GF-D8 (cell line): ENCODE data around the gene SUMO1.
"Not testable (repeated sequence)": the region's sequence is repeated elsewhere in the genome, so short reads cannot be mapped to it uniquely, and the experiment has no call there.

Source experiments
- DNase-seq: peaks from one replicate; lab custom pipeline; 2025; lab: John Stamatoyannopoulos, UW

The SUMO1 gene

DNA sequence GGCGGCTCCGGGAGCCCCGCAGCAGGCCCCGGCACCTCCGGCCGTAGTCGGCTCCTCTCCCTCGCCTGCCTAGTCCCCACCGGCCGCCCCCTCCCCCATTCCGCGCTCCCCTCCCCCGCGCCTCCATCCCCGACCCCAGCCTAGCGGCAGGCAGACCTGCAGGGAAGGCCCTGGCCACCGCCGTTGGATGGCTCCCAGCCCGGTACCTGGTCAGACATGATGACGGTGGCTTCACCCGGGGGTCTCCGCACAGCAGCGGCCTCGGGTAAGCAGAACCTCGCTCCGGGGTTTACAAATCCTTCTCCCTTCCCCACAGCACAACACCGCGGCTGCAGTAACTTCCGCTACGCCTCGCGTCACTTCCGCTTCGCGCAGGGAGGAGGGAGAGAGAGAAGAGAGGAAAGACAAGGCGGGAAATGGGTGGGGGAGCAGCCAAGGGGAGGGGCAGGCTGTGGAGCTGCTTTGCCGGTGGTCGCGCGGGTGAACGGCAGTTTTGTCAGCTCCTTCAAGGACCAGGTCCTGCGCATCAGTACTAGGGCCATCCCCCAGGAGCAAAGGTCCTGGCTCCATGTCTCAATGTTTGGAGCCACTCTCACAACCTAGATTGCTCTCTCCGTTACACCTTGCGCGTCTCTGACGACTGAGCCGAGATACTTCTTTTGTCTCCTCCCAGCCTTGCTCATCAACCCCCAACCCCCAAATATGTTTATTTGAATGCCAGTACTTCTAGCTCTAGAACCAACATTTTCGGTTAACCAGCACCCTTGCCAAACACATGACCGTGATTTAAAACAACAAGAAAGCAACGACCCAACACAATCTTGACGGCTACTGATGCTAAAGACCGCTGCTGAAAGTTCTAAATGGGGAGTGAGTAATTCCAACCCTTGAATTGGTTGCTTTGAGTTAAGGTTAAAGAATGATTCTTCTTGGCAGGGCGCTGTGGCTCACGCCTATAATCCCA, at the start of gene SUMO1:
Gene SUMO1 (minus strand): TSS at position 364 of the 964 bp plus-strand sequence. CDS start 146 bp downstream, at position 218.
- peak; percentile 69 for DNase-seq

DNA sequence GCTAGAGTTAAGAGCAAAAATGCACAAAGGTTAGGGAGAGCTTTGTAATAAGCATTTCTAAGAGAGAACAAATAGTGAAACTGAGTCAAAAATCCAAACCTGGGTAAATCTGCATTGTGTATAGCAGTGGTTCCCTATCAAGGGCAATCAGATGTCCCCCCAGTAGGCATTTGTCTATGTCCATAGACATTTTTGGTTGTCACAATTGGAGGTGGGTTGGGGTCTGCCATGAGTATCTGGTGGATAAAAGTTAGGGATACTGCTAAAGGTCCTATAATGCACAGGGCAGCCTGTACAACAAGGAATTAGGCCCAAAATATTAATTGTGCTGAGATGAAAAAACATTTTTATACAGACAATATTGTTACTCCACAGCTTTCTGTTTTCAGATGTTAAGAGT, 48.2 kb upstream of the SUMO1 start:
- DNase-seq: no peak

DNA sequence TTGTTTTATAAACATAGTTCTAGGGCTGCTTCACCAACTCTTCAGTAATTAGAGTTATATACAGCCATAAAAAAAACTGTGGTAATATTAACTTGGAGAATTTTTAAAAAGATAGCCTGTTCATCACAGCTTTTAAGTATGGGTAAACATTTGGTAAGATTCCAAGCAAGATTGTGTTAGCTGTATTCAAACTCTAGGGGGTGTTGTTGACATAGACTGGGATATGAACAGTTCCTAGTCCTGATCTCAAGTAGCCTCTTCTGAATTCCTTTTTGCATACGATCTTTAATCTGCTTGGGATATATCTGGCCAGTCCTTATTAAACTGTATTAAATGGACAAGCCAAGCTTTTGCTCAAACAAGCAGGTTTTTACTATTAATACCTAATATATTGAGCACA, 40.5 kb upstream of the SUMO1 start:
- DNase-seq: no peak

DNA sequence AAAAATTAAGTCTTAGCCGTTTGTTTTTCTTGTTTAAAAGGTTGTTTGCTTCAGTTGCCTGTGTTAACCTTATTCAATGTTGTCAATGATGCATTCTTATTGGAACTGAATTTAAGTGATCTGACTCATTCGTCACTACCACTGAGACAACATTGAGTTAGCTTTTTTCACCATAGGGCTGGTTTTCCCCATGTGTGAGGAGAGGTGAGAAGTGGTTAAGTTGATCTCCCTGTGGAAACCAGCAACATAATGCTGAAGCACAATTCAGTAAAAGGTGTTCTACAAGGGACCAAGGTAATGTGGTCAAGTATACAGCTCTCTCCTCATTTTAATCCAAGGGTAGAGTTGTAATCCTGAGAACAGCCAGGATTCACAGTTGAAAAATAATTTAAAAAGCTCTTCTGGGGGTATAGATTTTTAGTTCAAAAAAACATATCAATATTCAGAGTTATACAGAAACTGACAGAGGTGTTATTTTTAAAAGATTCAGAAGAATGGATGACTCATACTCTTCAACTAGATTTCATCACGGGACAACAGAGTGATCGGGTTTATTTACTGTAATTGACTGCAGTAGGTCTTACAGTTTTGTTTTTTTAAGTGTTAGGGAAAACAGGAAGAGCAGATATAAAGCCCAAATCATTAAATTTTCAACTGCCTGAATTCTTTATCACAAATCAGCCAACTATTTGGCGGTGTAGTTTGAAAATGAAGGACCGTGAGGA, 39.8 kb upstream of the SUMO1 start:
- DNase-seq: no peak

DNA sequence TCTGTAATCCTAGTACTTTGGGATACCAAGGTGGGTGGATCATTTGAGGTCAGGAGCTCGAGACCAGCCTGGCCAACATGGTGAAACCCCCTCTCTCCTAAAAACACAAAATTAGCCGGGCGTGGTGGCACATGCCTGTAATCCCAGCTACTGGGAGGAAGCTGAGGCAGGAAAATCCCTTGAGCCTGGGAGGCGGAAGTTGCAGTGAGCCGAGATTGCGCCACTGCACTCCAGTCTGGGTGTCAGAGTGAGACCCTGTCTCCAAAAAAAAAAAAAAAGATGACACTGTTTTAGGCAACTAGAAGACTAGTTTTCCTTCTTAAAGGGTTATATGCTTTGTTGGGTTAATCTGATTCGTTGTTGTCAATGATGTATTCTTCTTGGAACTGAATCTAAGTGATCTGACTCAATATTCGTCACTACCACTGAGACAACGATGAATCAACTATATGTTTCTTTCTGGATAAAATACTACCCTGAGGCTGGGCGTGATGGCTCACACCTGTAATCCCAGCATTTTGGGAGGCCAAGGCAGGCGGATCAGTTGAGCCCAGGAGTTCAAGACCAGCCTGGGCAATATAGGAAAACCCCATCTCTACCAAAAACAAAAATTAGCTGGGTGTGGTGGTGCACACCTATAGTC, 37.8 kb upstream of the SUMO1 start:
- DNase-seq: not testable (repeated sequence)

GRCh38 chr2:202270487-202270886, 32.1 kb upstream of the SUMO1 start:
- DNase-seq: no peak

- DNase-seq: peak; percentile 40
Measured at GRCh38 chr2:202269585-202269984, 31.2 kb upstream of the SUMO1 start.

DNA sequence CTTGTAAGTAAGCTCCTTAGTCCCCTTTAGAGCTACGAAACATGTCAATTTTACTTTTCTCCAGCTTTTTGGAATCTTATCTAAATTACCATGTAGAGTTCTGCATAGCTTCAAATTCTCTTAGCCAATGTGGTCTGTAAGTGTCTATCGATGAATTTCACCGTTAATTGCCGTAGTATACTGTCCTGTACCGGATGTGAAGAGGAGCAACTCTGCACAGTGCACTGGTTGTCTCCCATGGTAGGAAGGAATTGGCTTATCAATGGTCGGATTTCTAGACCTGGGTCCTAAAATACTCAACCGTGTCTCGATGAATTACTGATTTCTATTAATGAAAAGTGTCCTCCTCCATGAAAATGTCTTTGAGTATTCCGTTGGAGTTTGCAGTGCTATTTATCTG, 29.1 kb upstream of the SUMO1 start:
- DNase-seq: no peak

- DNase-seq: peak; percentile 86
Measured at GRCh38 chr2:202265467-202266277, 27.3 kb upstream of the SUMO1 start, which contains the start of gene NOP58. TSS of gene NOP58 (plus strand) at chr2:202265763. CDS start at chr2:202265942, 179 bp downstream.

DNA sequence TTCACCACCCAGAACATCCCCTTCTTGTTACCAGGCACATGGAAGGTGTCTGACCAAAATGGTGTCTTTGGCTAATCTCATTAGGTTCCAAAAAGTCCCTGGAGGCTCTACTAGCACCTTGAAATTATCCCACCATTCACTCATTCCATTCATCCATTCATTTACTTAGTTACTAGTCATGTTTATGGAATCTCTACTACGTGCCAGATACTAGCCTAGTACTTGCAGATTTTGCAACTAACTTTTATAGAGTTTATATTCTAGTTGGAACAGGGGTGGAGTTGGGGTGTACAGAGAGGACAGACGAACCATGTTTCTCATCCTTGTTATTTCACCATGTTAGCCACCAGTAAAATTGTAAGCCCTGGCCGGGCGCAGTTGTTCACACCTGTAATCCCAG, 23.1 kb upstream of the SUMO1 start:
- DNase-seq: no peak

DNA sequence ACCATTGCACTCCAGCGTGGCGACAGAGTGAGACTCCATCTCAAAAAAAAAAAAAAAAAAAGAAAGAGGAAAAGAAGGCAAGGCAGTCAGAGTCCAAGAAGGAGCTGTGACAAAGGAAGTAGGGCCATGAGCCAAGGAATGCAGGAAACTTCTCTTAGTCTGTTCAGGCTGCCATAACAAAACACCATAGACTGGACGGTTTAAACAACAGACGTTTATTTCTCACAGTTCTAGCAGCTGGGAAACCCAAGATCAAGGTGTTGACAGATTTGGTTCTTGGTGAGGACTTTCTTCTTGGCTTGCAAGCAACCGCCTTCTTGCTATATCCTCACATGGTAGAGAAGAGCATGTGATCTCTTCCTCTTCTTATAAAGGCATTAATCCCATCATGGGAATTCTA, 13.1 kb upstream of the SUMO1 start:
- no peak for DNase-seq

DNA sequence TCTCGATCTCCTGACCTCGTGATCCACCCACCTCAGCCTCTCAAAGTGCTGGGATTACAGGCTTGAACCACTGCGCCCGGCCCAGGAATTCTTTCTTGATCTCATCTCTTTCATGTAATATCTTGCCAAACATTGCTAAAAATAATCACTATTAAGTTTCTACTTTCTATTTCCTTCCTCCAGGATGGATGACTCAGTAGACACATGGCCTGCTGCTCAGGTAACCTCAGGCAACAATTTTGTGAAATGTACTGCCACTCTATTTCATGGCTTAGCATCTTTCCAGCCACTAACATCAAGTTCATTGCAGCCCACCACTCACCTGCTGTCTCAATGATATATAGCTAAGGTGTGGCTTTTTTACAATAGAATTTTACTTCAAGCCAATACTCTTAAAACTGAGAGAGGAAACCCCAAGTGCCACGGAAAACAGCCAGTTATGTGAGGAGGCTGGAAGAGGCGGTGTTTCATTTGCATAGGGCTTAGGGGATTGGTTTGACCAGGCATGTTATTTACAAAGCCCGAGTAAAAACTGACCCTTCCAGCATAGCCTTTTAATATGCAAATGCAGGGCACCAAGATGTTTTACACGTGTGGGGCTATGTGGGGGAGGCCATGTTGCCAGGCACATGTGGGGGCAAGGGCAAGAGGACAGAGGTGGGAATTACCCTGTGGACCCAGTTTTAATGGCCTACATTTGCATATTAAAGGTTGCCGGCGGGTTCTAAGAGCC, 11.3 kb upstream of the SUMO1 start:
- DNase-seq: no peak

- DNase-seq: not testable (repeated sequence)
Measured at GRCh38 chr2:202247710-202248109, 9.3 kb upstream of the SUMO1 start.

GRCh38 chr2:202237787-202238233, 587 bp downstream of the SUMO1 start:
- DNase-seq: no peak

GRCh38 chr2:202221873-202222272, 16.5 kb downstream of the SUMO1 start:
- no peak for DNase-seq

GRCh38 chr2:202215179-202215578, 23.2 kb downstream of the SUMO1 start:
- no peak for DNase-seq

DNA sequence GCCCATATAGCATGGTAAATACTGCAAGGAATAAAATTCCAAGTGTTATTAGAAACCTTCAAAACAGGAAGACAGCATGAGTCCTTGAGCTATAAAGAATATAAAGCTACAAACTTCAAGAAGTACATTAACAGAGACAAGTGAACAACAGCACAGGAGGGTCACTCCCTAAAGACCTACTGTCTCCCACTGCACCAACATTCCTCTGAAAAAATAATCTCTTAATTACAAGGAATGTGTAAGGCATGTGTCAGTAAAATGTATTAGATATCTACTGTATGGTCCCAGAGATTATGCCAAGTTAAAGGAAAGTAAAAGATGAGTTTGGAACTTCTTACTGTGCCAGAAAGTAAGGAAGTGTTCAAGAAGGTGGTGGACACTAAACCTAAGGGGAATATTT, 29.9 kb downstream of the SUMO1 start:
- no peak for DNase-seq

- no peak for DNase-seq
Measured at GRCh38 chr2:202204855-202205254, 33.5 kb downstream of the SUMO1 start.

DNA sequence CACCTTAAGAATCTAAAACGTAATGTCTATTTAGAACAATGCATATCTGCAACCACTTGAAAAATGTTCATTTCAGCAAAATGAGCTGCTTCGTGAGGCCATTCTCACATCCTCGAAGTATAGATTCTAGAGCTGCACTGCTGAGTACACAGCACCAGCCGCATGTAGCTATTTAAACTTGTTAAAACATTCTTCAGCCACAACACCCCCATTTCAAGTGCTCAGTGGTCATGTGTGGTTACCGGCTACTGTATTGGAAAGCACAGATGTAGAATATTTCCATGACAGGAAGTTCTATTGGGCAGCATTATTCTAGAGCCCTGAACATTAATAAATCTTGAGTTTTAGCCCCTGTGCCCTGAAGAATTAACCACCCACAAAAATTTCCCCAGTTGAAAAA, 35.0 kb downstream of the SUMO1 start:
- DNase-seq: no peak

- DNase-seq: no peak
Measured at GRCh38 chr2:202201220-202202160, 36.9 kb downstream of the SUMO1 start.
